ENCODE data around the gene SUPT20HL2.

GRCh38 chrX:24301806-24302205, 12.1 kb downstream of the SUPT20HL2 start:
- TF ChIP-seq, protein P1, sequence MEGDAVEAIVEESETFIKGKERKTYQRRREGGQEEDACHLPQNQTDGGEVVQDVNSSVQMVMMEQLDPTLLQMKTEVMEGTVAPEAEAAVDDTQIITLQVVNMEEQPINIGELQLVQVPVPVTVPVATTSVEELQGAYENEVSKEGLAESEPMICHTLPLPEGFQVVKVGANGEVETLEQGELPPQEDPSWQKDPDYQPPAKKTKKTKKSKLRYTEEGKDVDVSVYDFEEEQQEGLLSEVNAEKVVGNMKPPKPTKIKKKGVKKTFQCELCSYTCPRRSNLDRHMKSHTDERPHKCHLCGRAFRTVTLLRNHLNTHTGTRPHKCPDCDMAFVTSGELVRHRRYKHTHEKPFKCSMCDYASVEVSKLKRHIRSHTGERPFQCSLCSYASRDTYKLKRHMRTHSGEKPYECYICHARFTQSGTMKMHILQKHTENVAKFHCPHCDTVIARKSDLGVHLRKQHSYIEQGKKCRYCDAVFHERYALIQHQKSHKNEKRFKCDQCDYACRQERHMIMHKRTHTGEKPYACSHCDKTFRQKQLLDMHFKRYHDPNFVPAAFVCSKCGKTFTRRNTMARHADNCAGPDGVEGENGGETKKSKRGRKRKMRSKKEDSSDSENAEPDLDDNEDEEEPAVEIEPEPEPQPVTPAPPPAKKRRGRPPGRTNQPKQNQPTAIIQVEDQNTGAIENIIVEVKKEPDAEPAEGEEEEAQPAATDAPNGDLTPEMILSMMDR (IDR thresholded peaks at IDR 0.05), result no peak
- TF ChIP-seq POLR2A (IDR thresholded peaks at IDR 0.05), result no peak

Data from sigmoid colon (tissue), 3 donors.